COLO668 (cell line): Measurements from ENCODE around the gene MYO3A.

ENCODE experiments used
- DNase-seq: peaks from one replicate; lab custom pipeline; 2025; ENCODE audit not compliant: unreplicated experiment; lab: John Stamatoyannopoulos, UW

The MYO3A gene

GRCh38 chr10:26214004-26214403 is 280.0 kb downstream of the MYO3A start:
- no peak for DNase-seq

- no peak for DNase-seq
Observed at GRCh38 chr10:26214551-26215395, 280.7 kb downstream of the MYO3A start.

DNA sequence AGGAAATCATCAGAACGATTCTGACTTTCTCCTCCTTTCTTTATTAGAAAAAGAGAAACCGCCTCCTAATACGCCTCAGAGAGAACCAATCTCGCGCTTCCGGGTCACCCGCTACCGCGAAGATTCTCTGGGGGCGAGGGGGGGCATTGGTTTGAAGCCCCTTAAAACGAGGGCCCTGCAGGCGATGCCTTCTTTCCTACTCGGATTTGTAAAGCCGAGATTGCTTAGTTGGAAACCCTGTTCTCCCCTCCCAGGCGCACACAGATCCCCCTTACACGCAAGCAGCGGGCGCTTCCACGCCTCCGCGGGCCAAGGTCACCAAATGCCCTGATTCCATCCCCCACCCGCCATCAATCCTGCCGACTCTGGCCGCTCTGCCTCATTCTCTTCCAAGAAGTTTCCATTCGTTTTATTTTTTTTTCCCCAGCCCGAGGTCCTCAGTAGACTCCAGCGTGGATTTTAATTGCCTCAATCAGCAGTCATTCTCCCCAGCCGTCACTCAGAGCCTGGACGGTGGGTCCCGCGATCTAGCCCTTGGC is 281.4 kb downstream of the MYO3A start:
- DNase-seq: no peak

GRCh38 chr10:26215935-26216584 is 282.0 kb downstream of the MYO3A start:
- DNase-seq: peak; percentile 28

DNA sequence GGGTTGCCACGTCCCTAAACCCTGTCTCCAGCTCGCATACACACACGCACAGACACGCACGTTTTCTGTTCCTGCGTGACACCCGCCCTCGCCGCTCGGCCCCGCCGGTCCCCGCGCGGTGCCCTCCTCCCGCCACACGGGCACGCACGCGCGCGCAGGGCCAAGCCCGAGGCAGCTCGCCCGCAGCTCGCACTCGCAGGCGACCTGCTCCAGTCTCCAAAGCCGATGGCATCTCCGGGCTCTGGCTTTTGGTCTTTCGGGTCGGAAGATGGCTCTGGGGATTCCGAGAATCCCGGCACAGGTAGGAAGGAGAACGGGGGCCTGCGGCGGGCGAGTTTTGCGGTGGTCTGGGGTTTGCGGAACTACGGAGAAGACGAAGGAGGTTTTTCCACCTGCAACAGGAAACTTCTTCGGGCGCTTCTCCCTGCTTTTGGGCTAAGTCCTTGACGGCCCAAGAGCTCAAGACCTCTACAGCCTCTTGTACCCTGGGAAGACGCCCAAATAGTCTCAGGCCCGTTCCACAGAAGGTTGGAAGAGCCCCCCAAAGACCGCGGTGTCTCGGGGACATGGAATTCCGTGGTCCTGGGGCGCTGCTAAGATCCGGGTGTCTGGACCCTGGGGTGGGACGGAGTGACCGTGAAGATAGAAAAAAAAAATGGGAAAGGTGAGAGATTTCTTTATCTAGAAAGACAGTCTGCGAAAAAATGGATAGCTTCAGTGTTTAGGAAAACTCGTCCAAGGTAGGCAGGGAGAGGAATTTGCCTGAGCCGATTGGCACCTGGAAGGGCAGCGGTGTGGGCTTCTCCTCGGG is 282.8 kb downstream of the MYO3A start, which contains the start of gene GAD2:
Gene GAD2, plus strand, starts transcription at position 190 of the 811 bp plus-strand sequence. Its CDS starts 36 bp downstream, at position 226.
- peak; percentile 18 for DNase-seq

GRCh38 chr10:26217396-26218086 is 283.5 kb downstream of the MYO3A start:
- DNase-seq: peak; percentile 32

DNA sequence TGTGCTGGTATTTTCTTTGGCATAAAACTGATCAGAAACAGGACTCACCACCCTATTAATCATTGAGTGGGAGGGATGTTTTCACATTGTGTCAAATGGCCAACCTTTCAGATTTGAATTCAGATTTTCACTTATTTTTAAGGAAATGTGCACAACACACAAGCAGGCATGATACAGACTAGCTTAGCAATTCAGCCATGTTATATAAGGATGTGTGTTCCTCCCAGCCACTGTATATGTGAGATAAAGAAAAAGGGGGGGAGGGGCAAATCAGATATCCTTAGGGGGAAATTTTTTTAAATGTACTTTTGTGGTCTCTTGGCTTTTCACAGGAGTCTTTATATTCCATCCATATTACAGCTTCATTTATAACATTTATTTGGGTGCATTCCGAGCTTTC is 285.6 kb downstream of the MYO3A start:
- no peak for DNase-seq

DNA sequence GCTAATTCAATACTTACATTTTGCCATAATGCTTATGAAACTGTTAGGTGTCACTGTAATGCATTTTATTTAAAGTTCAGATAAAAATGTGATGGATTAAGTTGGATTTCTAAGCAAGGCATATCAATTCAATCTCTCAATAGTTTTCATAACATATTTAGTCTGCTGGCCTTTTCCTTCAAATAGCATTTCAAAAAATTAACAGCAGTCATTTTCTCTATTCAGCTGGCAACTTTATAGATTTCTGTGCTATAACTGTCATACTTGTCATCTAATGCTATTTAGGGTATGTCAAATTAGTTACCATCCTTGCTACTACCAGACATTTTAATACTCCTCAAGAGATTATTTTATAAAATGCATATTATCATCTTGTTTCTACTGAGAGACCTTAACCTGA is 286.9 kb downstream of the MYO3A start:
- no peak for DNase-seq

- DNase-seq: no peak
Observed at GRCh38 chr10:26221541-26221940, 287.5 kb downstream of the MYO3A start.

DNA sequence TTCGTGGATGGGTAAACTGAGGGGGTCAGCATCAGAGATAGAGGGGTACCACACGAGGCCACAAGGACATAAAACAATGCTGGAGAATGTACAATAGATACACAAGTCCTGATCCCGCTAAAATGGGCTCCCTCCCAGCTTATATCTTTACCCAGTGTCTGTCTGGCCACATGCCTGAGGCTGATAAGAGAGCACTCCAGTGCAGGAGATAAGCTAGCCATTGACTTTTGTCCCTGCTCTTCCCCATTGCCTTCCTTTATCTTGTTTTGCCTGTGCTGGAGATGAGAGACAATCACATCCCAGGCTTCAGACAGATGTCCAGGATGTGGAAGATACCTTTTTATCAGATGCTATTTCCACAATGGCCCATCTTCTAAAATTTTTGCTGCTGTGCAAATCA is 288.5 kb downstream of the MYO3A start:
- DNase-seq: no peak

GRCh38 chr10:26225322-26225721 is 291.3 kb downstream of the MYO3A start:
- no peak for DNase-seq

- no peak for DNase-seq
Observed at GRCh38 chr10:26227786-26228185, 293.8 kb downstream of the MYO3A start.

DNA sequence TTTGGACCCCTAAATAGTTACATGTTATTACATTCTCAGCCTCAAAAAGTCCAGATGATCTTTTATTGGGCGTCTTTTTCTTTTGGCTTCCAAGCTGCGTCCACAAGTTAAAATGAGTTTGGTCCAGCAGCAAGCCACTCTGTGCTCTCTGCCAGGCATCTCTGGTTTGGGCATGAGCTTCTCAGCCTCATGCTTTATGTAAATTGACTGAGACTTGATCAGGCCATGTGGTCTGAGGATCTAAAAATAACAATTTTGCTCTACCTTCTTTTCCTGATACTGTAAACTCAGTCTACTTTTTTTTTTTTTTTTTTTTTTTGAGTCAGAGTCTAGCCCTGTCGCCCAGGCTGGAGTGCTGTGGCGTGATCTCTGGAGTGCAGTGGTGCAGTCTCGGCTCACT is 298.1 kb downstream of the MYO3A start:
- DNase-seq: no peak

GRCh38 chr10:26235761-26236160 is 301.7 kb downstream of the MYO3A start:
- no peak for DNase-seq

- no peak for DNase-seq
Observed at GRCh38 chr10:26238378-26238777, 304.3 kb downstream of the MYO3A start.

DNA sequence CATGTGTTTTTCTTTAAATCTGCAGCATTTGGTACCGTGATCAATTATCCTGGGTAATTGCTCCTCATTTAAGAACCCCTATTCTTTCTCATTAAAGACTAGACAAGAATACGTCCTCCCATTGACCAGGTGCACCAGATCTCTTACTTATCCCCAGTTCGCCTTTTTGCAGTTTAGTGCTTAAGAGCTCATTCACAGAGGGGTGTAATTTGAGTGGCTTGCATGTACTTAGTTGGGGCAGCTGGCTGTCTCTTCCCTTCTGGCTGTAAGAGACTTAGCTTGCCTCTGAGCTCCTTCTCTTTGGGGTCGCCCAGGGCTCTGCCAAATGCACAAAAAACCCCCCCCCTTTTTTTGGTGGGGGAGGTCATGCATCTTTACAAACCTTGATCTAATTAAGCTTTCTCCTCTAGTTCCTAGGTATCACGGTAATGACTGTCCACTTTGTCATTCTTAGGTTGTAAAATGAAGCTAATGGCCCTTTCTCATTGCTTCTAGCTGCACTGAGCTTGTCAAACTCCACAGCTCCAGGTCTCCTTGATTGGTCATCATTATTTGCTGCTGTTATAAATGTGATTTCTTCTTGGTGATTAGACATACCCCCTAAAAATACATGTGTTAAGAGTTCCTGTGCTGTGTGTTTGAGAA is 308.8 kb downstream of the MYO3A start:
- no peak for DNase-seq

- no peak for DNase-seq
Observed at GRCh38 chr10:26243351-26243720, 309.3 kb downstream of the MYO3A start.

DNA sequence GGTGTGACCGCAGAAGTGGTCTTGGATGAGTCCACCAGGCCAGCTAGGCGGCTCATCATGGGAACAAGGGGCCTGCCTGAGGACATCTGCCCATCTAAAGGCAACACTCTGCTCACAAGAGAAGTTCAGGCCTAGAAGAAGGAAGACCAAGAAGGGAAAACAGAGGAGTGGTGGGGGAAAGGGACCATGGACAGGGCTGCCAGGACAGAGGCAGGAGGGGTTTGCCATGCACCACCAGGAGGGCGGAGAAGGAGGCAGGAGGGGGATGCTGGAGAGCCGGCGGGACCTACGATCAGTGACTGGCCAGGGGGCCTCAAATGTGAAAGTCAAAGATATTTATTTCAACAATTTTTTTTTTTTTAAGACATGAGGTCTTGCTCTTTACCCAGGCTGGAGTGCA is 315.7 kb downstream of the MYO3A start:
- DNase-seq: no peak

DNA sequence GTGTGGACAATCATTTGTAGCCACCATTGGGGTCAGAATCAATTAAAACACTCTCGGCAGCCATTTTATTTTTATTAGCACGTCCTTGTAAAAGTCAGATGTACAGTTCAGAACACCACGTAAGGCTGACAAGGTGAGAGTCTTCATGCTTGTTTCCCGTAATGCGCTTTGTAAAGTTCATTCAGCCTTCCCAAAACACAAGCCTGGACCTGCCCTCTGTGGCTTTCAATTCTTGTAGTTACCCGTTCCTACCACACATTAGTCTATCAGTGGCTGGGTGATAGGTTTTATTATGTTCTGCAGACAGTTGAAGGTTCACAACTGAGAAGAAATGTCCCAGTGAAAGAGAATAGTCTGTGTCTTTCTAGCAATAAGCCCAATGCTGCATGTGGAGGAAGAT is 317.9 kb downstream of the MYO3A start:
- DNase-seq: no peak

GRCh38 chr10:26254616-26255015 is 320.6 kb downstream of the MYO3A start:
- no peak for DNase-seq
